Activated CD4-positive, alpha-beta T cell treated with anti-CD3 and anti-CD28 coated beads for 36 hours (primary cell): Measurements from ENCODE around the gene ARHGEF1. TPM values are rescaled to one million over a fixed set of nuclear protein-coding genes. Genes with fewer than 3 reads are reported as not detected.

Experiments used
- ATAC-seq: fragments of 200-7000 bp; cut with Tn5 transposase; one replicate; pipeline ENCODE4 v1.10.0; 2021; ENCODE audit warnings: mild to moderate bottlenecking, moderate library complexity
- CTCF ChIA-PET: fragments of 350-600 bp; sonication (Branson Sonifier 250); formaldehyde crosslinking; loops from one replicate; lab custom pipeline; 2021; ENCODE audit warnings: antibody characterized with exemption; lab: Charles Lee
- POLR2A ChIA-PET: fragments of 350-600 bp; sonication (Branson Sonifier 250); formaldehyde crosslinking; loops from one replicate; lab custom pipeline; 2021; ENCODE audit warnings: antibody characterized with exemption, inconsistent platforms; lab: Charles Lee
- DNase-seq: peaks from one replicate; pipeline ENCODE4 v3.0.0-alpha.2; 2020
- H3K27ac Mint-ChIP-seq: one replicate; pipeline ENCODE4 v1.8.0; 2021; ENCODE audit warnings: mixed read lengths
- H3K27me3 Mint-ChIP-seq: one replicate; pipeline ENCODE4 v1.8.0; 2021; ENCODE audit warnings: mixed read lengths
- H3K36me3 Mint-ChIP-seq: one replicate; pipeline ENCODE4 v1.8.0; 2021; ENCODE audit warnings: low read depth, mixed read lengths
- H3K4me1 Mint-ChIP-seq: one replicate; pipeline ENCODE4 v1.8.0; 2021; ENCODE audit warnings: mixed read lengths
- H3K4me3 Mint-ChIP-seq: one replicate; pipeline ENCODE4 v1.8.0; 2021; ENCODE audit warnings: mild to moderate bottlenecking, moderate library complexity, mixed read lengths
- H3K9me3 Mint-ChIP-seq: one replicate; pipeline ENCODE4 v1.8.0; 2021; ENCODE audit warnings: low read depth, mixed read lengths
- intact Hi-C, 2 experiments: fragments of 100-400 bp; cut with DNase I in 1 of 2; cut with micrococcal nuclease in 1 of 2; formaldehyde crosslinking; loops; one replicate each; pipeline versions ENCODE4 v1.14.2 to v1.15.1; 2022 to 2024; cut with DNase I, micrococcal nuclease
- microRNA-seq: library from miRNA; unstranded; fragments of <30 nt; microRNA quantifications from one replicate; pipeline ENCODE4 v1.2.0, GENCODE V29; 2021; ENCODE audit warnings: borderline replicate concordance
- total RNA-seq, 2 experiments: library from RNA; stranded (reverse); gene quantifications; one replicate each; pipeline ENCODE4 v1.2.3, GENCODE V29; 2021

Gene ARHGEF1
- total RNA-seq, 2 experiments from 2014 or later, result 231 to 276 TPM

DNA sequence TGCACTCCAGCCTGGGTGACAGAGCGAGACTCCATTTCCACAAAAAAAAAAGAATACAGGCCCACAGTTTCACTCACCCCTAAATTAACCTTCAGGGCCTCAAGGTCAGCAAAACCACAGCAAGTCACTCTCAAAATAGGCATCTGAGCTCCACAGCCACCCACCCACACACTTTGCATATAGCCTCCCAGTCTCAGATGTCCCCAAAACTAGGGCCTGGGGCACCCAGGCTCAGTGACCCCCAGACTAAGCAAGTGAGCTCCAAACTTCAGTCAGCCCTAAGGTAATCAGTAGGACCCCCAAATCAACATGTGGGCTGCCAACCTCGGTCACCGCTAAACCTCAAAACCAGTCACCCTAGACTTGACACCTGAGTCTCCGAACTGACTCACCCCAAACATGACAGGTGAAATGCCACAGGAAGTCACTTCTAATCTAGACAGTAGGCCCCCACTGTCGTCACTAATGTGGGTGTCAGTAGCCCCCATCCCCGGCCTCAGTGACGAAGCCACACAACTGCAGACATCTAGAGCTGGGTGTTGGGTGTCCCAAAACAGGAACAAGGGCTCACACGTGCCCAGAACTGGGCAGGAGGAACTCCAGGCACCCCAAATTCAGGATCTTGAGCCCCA lies 62.3 kb downstream of the ARHGEF1 start:
- DNase-seq (peak; percentile 95), ATAC-seq (peak; percentile 92)
- H3K36me3 Mint-ChIP-seq, result no peaks in the 10 kb centered on the region
- H3K4me3 Mint-ChIP-seq, result peak overlapping the region; percentile 41
- POLR2A ChIA-PET, result interaction anchor here (0.6 to 2.2 kb wide), 12 partner anchors 8 to 81 kb away, joined by 3 to 12 read pairs (median 5); partner anchors contain the start of gene RABAC1
- CTCF ChIA-PET, result interaction anchor here (0.7 to 3.9 kb wide), 16 partner anchors 8 to 152 kb away, joined by 3 to 18 read pairs (median 6); partner anchors contain the start of genes RABAC1 and RPS19
- peaks cover 50% of the 10 kb centered on the region for H3K4me1 Mint-ChIP-seq
- H3K9me3 Mint-ChIP-seq, result no peaks in the 10 kb centered on the region
- H3K27me3 Mint-ChIP-seq, result peaks cover 4% of the 10 kb centered on the region
- intact Hi-C loops, result loop anchor here (1.0 to 10.0 kb wide), 9 partner anchors 14 to 400 kb away; partner anchors contain the start of genes RABAC1 (in 1 of the 2) and RPS19 (in 1 of the 2)
- H3K27ac Mint-ChIP-seq, result peak overlapping the region; percentile 96

DNA sequence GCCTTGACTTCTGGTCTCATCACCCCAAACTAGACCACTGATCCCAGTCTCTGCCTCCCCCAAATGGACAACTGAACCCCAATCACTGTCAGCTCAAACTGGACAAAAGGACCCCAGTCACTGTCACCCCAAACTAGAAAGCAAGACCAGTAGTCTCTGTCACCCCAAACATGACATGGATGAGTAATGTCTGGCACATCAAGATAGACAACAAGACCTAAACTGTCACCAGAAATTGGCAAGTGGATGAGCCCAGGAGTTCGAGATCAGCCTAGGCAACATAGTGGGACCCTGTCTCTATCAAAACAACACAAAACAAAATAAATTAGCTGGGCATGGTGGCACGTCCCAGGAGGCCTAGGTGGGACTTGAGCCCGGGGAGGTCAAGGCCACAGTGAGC lies 64.1 kb downstream of the ARHGEF1 start:
- DNase-seq (no peak), ATAC-seq (no peak)
- CTCF ChIA-PET, result interaction anchor here (0.7 to 3.9 kb wide), 9 partner anchors 10 to 583 kb away, joined by 3 to 18 read pairs (median 7); partner anchors contain the start of genes B9D2 and RPS19
- no peaks in the 10 kb centered on the region for H3K36me3 Mint-ChIP-seq
- intact Hi-C loops, result loop anchor here in 1 of 2 experiments (5.0 to 10.0 kb wide), 3 partner anchors 172 to 402 kb away; no protein-coding TSS in a partner anchor
- H3K27me3 Mint-ChIP-seq, result peaks cover 4% of the 10 kb centered on the region
- H3K9me3 Mint-ChIP-seq, result no peaks in the 10 kb centered on the region
- peak overlapping the region; percentile 89 for H3K27ac Mint-ChIP-seq
- H3K4me3 Mint-ChIP-seq, result no peak overlapping the region
- peaks cover 46% of the 10 kb centered on the region for H3K4me1 Mint-ChIP-seq
- POLR2A ChIA-PET, result no interaction called here

DNA sequence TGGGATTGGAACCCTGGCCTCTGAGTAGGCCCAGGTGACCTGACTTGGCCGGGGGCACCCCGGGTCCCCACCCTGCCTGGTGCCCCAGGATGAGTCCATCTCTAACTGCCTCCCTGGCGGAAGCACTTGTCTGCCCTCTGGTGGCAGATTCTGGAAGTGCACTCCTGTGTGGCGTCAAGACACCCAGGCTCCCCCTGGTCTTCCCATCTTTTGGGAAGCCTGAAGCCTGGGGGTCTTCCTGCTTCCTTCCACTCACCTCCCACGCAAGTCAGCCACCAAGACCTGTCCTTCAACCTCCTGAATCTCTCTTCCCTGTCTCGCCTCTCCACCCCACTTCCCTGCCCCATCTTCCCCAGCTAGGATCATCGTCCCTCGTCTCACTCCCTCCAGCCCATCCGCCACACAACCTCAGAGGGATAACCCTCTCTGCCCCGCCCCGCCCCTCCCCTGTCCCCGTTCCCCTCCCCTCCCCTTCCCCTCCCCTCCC lies 68.7 kb downstream of the ARHGEF1 start:
- no peaks in the 10 kb centered on the region for H3K27me3 Mint-ChIP-seq
- ChIA-PET CTCF (interaction anchor here (0.6 to 2.8 kb wide), 8 partner anchors 14 to 159 kb away, joined by 3 to 40 read pairs (median 4); no protein-coding TSS in a partner anchor), POLR2A (no interaction called here)
- peaks cover 15% of the 10 kb centered on the region for H3K4me1 Mint-ChIP-seq
- peak overlapping the region; percentile 7 for H3K27ac Mint-ChIP-seq
- no peaks in the 10 kb centered on the region for H3K36me3 Mint-ChIP-seq
- DNase-seq, result peak; percentile 94
- intact Hi-C loops, result loop anchor here (1.0 to 5.0 kb wide), 6 partner anchors 16 to 159 kb away; no protein-coding TSS in a partner anchor
- H3K4me3 Mint-ChIP-seq, result no peak overlapping the region
- ATAC-seq, result peak; percentile 90
- no peaks in the 10 kb centered on the region for H3K9me3 Mint-ChIP-seq

DNA sequence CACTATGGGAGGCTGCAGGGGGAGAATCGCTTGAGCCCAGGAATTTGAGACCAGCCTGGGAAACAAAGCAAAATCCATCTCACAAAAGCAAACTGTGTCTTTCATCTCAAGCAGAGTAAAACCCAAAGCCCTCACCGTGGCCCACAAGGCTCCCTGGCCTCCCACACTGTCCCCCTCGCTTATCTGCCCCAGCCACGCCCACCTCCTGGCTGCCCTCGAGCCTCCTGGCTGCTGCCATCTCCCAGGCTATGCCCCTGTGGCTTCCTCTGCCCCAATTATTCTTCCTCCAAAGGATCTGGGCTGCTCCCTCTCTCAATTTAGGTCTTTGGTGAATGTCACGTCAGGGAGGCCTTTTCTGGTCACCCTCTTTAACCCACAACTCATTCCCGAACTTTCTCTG lies 72.5 kb downstream of the ARHGEF1 start:
- no peak overlapping the region for H3K4me3 Mint-ChIP-seq
- H3K9me3 Mint-ChIP-seq, result no peaks in the 10 kb centered on the region
- H3K36me3 Mint-ChIP-seq, result no peaks in the 10 kb centered on the region
- ATAC-seq (no peak), DNase-seq (no peak)
- peaks cover 22% of the 10 kb centered on the region for H3K4me1 Mint-ChIP-seq
- ChIA-PET CTCF (no interaction called here), POLR2A (no interaction called here)
- H3K27me3 Mint-ChIP-seq, result no peaks in the 10 kb centered on the region
- intact Hi-C loops, result loop anchor here (5.0 kb wide), 3 partner anchors 77 to 1797 kb away; partner anchors contain the start of gene SMG9 (in 1 of the 2)
- H3K27ac Mint-ChIP-seq, result no peak overlapping the region

DNA sequence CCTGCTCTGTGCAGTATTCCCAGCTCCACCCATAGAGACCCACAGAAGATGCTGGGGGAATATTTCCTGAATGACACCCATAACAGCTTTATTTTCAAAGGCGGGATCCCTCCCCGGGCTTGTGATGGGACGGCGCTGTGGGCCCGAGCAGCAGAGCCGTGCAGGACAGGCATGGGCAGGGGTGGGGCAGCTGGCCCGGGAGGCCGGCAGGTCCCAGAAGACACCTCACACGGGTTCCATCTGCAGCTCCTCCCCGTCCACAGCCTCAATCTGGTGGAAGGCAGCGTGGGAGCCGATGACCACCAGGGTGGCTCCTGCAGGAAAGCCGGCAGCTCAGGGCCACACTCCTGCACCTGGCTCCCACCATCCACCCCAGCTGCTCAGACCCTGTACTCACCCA lies 73.6 kb downstream of the ARHGEF1 start:
- H3K4me3 Mint-ChIP-seq, result no peak overlapping the region
- H3K27ac Mint-ChIP-seq, result no peak overlapping the region
- ChIA-PET CTCF (interaction anchor here (0.6 to 3.7 kb wide), 8 partner anchors 10 to 172 kb away, joined by 3 to 14 read pairs (median 5); partner anchors contain the start of gene RPS19), POLR2A (interaction anchor here (0.6 to 1.0 kb wide), 2 partner anchors 81 to 84 kb away, joined by 3 to 5 read pairs; no protein-coding TSS in a partner anchor)
- intact Hi-C loops, result loop anchor here (5.0 kb wide), 3 partner anchors 76 to 1796 kb away; partner anchors contain the start of gene SMG9 (in 1 of the 2)
- H3K27me3 Mint-ChIP-seq, result no peaks in the 10 kb centered on the region
- DNase-seq, result no peak
- no peak for ATAC-seq
- H3K4me1 Mint-ChIP-seq, result peaks cover 18% of the 10 kb centered on the region
- no peaks in the 10 kb centered on the region for H3K36me3 Mint-ChIP-seq
- H3K9me3 Mint-ChIP-seq, result no peaks in the 10 kb centered on the region

Small RNA genes lying within 50 kb of the gene (microRNA-seq; reads per million reads assigned to microRNA genes)
- 3.2 reads per million for gene MIR6797

Other genes starting within 250 kb of the ARHGEF1 start
- gene CEACAM7, start 194.9 kb upstream of the ARHGEF1 start, total RNA-seq, result not detected
- gene CEACAM5, start 174.6 kb upstream of the ARHGEF1 start, total RNA-seq, result not detected
- not detected for gene CEACAM6, start 127.7 kb upstream of the ARHGEF1 start, total RNA-seq
- not detected for gene CEACAM3, start 86.6 kb upstream of the ARHGEF1 start, total RNA-seq
- not detected for gene LYPD4, start 38.5 kb upstream of the ARHGEF1 start, total RNA-seq
- not detected for gene DMRTC2, start 38.1 kb upstream of the ARHGEF1 start, total RNA-seq
- gene RPS19, start 22.9 kb upstream of the ARHGEF1 start, total RNA-seq, result 1,000 to 10,000 TPM; 2,342 to 3,204 TPM
- gene CD79A, start 5.9 kb upstream of the ARHGEF1 start, total RNA-seq, result 1 to 10 TPM; 4.0 to 4.1 TPM
- 1 to 10 TPM; 1.7 to 1.9 TPM for gene ERFL, start 45.3 kb downstream of the ARHGEF1 start, total RNA-seq
- gene RABAC1, start 76.1 kb downstream of the ARHGEF1 start, total RNA-seq, result 10 to 100 TPM; 35.3 to 49.7 TPM
- gene ATP1A3, start 111.0 kb downstream of the ARHGEF1 start, total RNA-seq, result 1 to 10 TPM; 1.8 TPM
- gene GRIK5, start 187.0 kb downstream of the ARHGEF1 start, total RNA-seq, result 1 to 10 TPM; 1.6 to 1.7 TPM
- gene ZNF574, start 193.0 kb downstream of the ARHGEF1 start, total RNA-seq, result 10 to 100 TPM; 10.7 to 14.8 TPM
- 10 to 100 TPM; 43.6 to 62.8 TPM for gene POU2F2, start 249.3 kb downstream of the ARHGEF1 start, total RNA-seq